ENCODE data around the gene ST3GAL4. TPM values are rescaled to one million over a fixed set of nuclear protein-coding genes. Genes with fewer than 3 reads are reported as not detected.
"Not testable (repeated sequence)": the region's sequence is repeated elsewhere in the genome, so short reads cannot be mapped to it uniquely, and the experiment has no call there.

The ST3GAL4 gene
- total RNA-seq, 1 donor from 2014 or later: 41.5 TPM

- TF ChIP-seq POLR2A (IDR thresholded peaks at IDR 0.05): no peak
- TF ChIP-seq POLR2AphosphoS5 (IDR thresholded peaks at IDR 0.05; ENCODE audit: insufficient read depth in 1 of 2, low read depth in 1 of 2): no peak
- no peak for TF ChIP-seq CTCF (IDR thresholded peaks at IDR 0.05)
- Histone ChIP-seq H3K27ac (no peak overlapping the region), H3K27me3 (no peaks in the 10 kb centered on the region), H3K9me3 (no peaks in the 10 kb centered on the region), H3K4me3 (no peak overlapping the region), H3K36me3 (no peaks in the 10 kb centered on the region), H3K4me1 (peaks cover 18% of the 10 kb centered on the region)
- no peak for DNase-seq (ENCODE audit: extremely low spot score in 2 of 2)
- intact Hi-C loops (cut with DNase I): no loop called here
Measured at GRCh38 chr11:126378763-126379162, 23.3 kb downstream of the ST3GAL4 start.

- Histone ChIP-seq H3K9me3 (no peaks in the 10 kb centered on the region), H3K4me3 (no peak overlapping the region), H3K4me1 (peaks cover 21% of the 10 kb centered on the region), H3K27me3 (no peaks in the 10 kb centered on the region), H3K36me3 (no peaks in the 10 kb centered on the region), H3K27ac (no peak overlapping the region)
- TF ChIP-seq POLR2A (IDR thresholded peaks at IDR 0.05): no peak
- no peak for TF ChIP-seq CTCF (IDR thresholded peaks at IDR 0.05)
- no peak for TF ChIP-seq POLR2AphosphoS5 (IDR thresholded peaks at IDR 0.05; ENCODE audit: insufficient read depth in 1 of 2, low read depth in 1 of 2)
- intact Hi-C loops (cut with DNase I): no loop called here
- no peak for DNase-seq (ENCODE audit: extremely low spot score in 2 of 2)
Measured at GRCh38 chr11:126380909-126381308, 25.4 kb downstream of the ST3GAL4 start.

GRCh38 chr11:126381960-126382359 lies 26.5 kb downstream of the ST3GAL4 start:
- H3K4me3 ChIP-seq; H3K27me3 ChIP-seq; H3K36me3 ChIP-seq; DNase-seq (ENCODE audit: extremely low spot score in 2 of 2); H3K9me3 ChIP-seq; H3K27ac ChIP-seq; intact Hi-C loops (cut with DNase I): not testable (repeated sequence)
- peaks cover 28% of the 10 kb centered on the region for H3K4me1 ChIP-seq

GRCh38 chr11:126382641-126383040 lies 27.2 kb downstream of the ST3GAL4 start:
- H3K9me3 ChIP-seq; DNase-seq (ENCODE audit: extremely low spot score in 2 of 2); H3K27ac ChIP-seq; H3K4me3 ChIP-seq; H3K36me3 ChIP-seq; H3K27me3 ChIP-seq; intact Hi-C loops (cut with DNase I): not testable (repeated sequence)
- H3K4me1 ChIP-seq: peaks cover 28% of the 10 kb centered on the region

- intact Hi-C loops (cut with DNase I): no loop called here
- no peaks in the 10 kb centered on the region for H3K36me3 ChIP-seq
- H3K27me3 ChIP-seq: no peaks in the 10 kb centered on the region
- TF ChIP-seq POLR2A (IDR thresholded peaks at IDR 0.05) (no peak), POLR2AphosphoS5 (IDR thresholded peaks at IDR 0.05; ENCODE audit: insufficient read depth in 1 of 2, low read depth in 1 of 2) (no peak), CTCF (IDR thresholded peaks at IDR 0.05) (no peak)
- H3K4me1 ChIP-seq: peaks cover 28% of the 10 kb centered on the region
- H3K4me3 ChIP-seq: no peak overlapping the region
- H3K9me3 ChIP-seq: no peaks in the 10 kb centered on the region
- no peak for DNase-seq (ENCODE audit: extremely low spot score in 2 of 2)
- no peak overlapping the region for H3K27ac ChIP-seq
Measured at GRCh38 chr11:126383339-126384335, 28.2 kb downstream of the ST3GAL4 start.

- H3K27ac ChIP-seq: no peak overlapping the region
- H3K36me3 ChIP-seq: no peaks in the 10 kb centered on the region
- no peak for TF ChIP-seq POLR2A (IDR thresholded peaks at IDR 0.05)
- TF ChIP-seq CTCF (IDR thresholded peaks at IDR 0.05): no peak
- TF ChIP-seq POLR2AphosphoS5 (IDR thresholded peaks at IDR 0.05; ENCODE audit: insufficient read depth in 1 of 2, low read depth in 1 of 2): no peak
- H3K4me3 ChIP-seq: no peak overlapping the region
- intact Hi-C loops (cut with DNase I): no loop called here
- peaks cover 28% of the 10 kb centered on the region for H3K4me1 ChIP-seq
- H3K27me3 ChIP-seq: no peaks in the 10 kb centered on the region
- no peak for DNase-seq (ENCODE audit: extremely low spot score in 2 of 2)
- H3K9me3 ChIP-seq: no peaks in the 10 kb centered on the region
Measured at GRCh38 chr11:126384449-126385070, 29.1 kb downstream of the ST3GAL4 start.
